SK-N-MC (cell line): ENCODE measurements around the gene INF2.

Source experiments
- DNase-seq: peaks from one replicate; pipeline ENCODE4 v3.0.0-alpha.2; 2011; ENCODE audit warnings: low read depth, low spot score
- H3K27ac ChIP-seq: fragments of 200-600 bp; sonication (generic); 2 replicates; pipeline ENCODE4 v1.5.1; 2016; ENCODE audit warnings: mixed run types
- H3K36me3 ChIP-seq: fragments of 200-600 bp; sonication (generic); 2 replicates; pipeline ENCODE4 v1.6.1; 2017; ENCODE audit warnings: antibody characterized with exemption, low read length, mixed read lengths; ENCODE audit not compliant: insufficient read depth
- H3K4me3 ChIP-seq: fragments of 200-600 bp; sonication (generic); 2 replicates; pipeline ENCODE4 v1.5.1; 2016
- H3K9ac ChIP-seq: fragments of 200-600 bp; sonication (generic); 2 replicates; pipeline ENCODE4 v1.8.0; 2017; ENCODE audit warnings: mixed run types, mixed read lengths; ENCODE audit not compliant: insufficient read length
- H3K9me3 ChIP-seq: fragments of 200-600 bp; sonication (generic); 2 replicates; pipeline ENCODE4 v1.6.1; 2017; ENCODE audit warnings: low read depth, mild to moderate bottlenecking, antibody characterized with exemption, low read length, moderate library complexity, mixed read lengths
- EZH2 ChIP-seq: fragments of 200-600 bp; sonication (generic); IDR thresholded peaks from one replicate; pipeline ENCODE4 v1.6.1; 2017; ENCODE audit warnings: antibody characterized with exemption
- FOXP2 ChIP-seq: optimal IDR thresholded peaks from 2 replicates; pipeline ENCODE3; 2011; ENCODE audit warnings: mild to moderate bottlenecking, moderate library complexity; ENCODE audit not compliant: insufficient read depth; ENCODE audit errors: extremely low read length, control extremely low read depth
- POLR2AphosphoS5 ChIP-seq: IDR thresholded peaks from 2 replicates; pipeline ENCODE4 v1.6.1; 2012; ENCODE audit warnings: mild to moderate bottlenecking, low read depth, low read length, borderline replicate concordance

The INF2 gene

DNA sequence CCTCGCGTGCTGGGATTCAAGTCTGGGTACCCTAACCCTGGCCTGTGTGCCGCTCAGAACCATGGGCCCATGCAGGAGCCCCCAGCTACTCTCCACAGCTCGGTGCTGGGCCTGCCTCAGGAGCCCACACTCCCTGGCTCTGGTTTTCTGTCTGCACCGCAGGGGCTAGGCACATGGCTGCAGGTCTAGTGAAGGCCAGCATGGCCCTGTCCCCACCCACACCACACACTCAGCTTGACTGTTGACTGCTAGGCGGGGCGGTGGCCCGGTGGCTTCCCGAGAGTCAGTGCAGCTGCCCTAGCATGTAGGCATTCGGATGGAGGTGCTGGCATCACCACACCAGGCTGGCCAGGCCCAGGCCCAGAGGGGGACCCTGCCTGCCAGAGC lies 7.9 kb downstream of the INF2 start:
- Histone ChIP-seq H3K9ac (no peak overlapping the region), H3K27ac (no peak overlapping the region), H3K4me3 (no peak overlapping the region), H3K9me3 (no peaks in the 10 kb centered on the region), H3K36me3 (no peaks in the 10 kb centered on the region)
- no peak for TF ChIP-seq FOXP2
- no peak for TF ChIP-seq EZH2
- no peak for TF ChIP-seq POLR2AphosphoS5
- DNase-seq: no peak

DNA sequence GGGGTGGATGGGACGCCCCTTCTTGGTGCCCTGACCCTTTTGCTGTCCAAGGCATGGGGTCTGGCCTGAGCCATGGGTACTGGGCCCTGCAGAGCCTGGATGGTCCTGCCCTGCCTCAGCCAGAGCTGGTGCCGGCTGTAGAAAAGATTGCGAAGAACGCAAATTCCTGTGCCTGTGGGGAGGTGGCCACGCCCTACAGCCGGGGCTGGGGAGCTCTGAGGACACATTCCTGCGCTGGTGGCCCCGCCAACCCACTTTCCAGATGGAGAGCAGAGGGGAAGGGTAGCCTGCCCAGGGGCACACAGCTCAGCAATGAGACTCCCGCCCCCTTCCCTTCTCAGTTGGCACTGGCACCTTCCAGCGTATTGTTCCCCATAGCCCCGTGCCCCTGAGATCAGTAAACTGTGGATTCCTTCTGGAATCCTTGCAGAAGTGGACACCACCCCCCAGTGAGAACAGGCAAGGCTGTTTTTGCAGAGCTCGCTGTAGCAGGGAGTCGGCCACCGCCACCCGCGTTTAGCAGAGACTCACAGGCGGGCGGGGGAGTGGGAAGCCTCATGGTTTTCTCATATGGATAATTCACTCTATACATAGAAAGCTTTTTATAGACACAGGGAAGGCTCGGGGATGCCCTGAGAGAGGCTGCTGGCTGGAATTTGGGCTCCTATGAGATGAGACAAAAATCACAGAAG lies 8.6 kb downstream of the INF2 start:
- H3K9me3 ChIP-seq: no peaks in the 10 kb centered on the region
- no peaks in the 10 kb centered on the region; the same call in 1 of the 2 replicates for H3K36me3 ChIP-seq

DNA sequence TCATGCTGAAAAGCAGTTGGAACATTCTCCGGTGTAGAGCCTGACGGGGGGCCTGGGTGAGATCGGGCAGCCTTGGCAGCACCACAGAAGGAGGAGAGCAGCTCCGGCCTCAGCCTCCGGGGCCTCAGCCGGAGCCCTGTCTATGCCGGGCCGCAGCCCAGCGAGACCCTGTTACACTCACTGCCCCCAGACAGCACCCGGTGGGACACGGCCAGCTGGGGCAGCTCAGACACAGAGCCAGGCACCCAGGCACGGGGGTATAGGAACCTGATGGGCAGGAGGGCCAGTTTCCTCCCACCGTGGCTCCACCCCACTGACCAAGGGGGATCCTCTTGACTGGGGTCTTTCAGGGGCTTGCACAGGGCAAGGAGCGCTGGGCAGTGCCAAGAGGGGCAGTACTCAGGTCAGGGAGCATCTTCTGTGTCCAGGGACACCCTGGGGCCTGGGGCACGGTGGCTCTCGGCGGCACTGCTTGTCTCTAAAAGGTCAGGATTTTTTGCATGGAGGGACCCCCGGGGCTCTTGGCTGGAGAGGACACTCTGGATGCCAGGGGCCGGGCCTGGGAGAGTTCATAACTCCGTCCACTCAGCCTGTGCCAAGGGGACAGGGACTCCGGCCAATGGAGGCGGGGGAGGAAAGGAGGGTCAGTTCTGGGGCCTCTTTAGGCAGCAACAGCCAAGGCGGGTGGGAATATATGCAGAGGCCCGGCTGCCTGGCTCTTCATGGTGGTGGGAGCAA lies 9.4 kb downstream of the INF2 start:
- TF ChIP-seq EZH2 (no peak), FOXP2 (no peak), POLR2AphosphoS5 (no peak)
- DNase-seq: no peak
- Histone ChIP-seq H3K9me3 (no peaks in the 10 kb centered on the region), H3K4me3 (no peak overlapping the region), H3K36me3 (peaks cover 7% of the 10 kb centered on the region; the same call in 1 of the 2 replicates), H3K27ac (no peak overlapping the region), H3K9ac (no peak overlapping the region)

More for the DNA sequence above, 8.6 kb downstream of the INF2 start:
- peak overlapping the region; percentile 62; the same call in 1 of the 2 replicates for H3K27ac ChIP-seq
- H3K9ac ChIP-seq: no peak overlapping the region
- no peak overlapping the region for H3K4me3 ChIP-seq
- no peak for DNase-seq
- TF ChIP-seq POLR2AphosphoS5 (no peak), EZH2 (no peak), FOXP2 (no peak)

DNA sequence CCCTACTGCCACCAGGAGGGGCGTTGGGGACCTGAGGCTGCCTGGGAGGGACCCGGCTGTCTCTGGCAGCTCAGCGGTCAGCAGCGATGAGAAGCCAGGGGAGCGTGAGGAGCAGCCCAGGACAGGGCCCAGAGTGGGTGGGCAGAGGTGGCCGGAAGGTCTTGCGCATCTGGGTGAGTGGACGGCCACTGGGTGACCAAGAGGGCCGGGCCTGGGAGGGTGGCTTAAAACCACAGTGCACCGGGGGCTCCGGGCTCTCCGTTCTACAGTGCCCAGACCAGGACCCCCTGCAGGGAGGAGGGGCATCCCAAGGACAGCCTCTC lies 10.0 kb downstream of the INF2 start:
- no peak for DNase-seq
- TF ChIP-seq POLR2AphosphoS5: no peak
- no peak for TF ChIP-seq EZH2
- no peak for TF ChIP-seq FOXP2
- no peaks in the 10 kb centered on the region for H3K9me3 ChIP-seq
- no peak overlapping the region for H3K4me3 ChIP-seq
- H3K9ac ChIP-seq: no peak overlapping the region
- peaks cover 12% of the 10 kb centered on the region; the same call in 1 of the 2 replicates for H3K36me3 ChIP-seq
- no peak overlapping the region for H3K27ac ChIP-seq

DNA sequence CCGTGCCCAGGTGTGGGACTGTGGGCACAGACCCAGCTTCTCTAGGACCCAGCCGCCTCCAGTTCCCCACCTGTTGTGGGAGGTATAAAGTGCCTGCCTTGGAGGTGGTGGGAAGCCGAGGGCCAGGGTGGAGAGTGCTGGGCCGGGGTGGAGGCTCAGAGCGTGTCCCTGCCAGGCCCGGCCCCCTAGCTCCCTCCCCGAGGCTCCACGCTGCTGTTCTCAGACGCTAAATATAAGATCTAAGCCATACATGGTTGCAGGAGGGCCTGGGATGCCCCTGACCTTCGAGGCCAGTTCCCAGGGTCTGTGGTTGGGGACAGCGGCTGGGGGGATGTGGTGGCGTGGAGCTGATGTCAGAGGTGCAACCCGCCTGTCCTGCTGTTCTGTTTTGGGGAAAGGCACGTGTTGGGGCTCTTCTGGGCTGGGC lies 10.8 kb downstream of the INF2 start:
- no peaks in the 10 kb centered on the region for H3K9me3 ChIP-seq
- no peak overlapping the region for H3K9ac ChIP-seq
- H3K36me3 ChIP-seq: peaks cover 16% of the 10 kb centered on the region; the same call in 1 of the 2 replicates
- no peak overlapping the region for H3K4me3 ChIP-seq
- DNase-seq: no peak
- no peak overlapping the region for H3K27ac ChIP-seq
- TF ChIP-seq POLR2AphosphoS5 (no peak), EZH2 (no peak), FOXP2 (no peak)

DNA sequence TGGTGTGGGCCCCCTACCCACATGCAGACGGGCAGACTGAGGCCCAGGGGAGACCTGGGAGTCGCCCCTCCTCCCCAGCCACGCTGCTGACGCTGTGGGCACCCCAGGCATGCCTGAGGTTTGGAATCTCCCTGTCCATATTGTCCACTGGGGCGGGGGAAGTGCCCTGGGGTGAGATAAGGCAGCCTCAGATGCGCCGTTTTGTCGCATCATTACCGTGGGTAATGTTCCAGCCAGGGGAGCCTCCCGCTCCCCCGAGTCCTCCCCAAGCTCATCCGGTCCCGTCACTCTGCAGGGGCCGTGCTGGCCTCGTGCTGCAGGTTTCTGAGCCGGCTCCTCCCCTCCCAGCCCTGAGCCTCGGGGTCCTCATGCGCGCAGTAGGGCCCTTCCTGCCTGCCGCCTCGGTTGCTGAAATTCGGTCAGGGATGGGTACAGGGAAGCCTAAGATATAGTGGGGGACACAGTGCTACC lies 11.4 kb downstream of the INF2 start:
- TF ChIP-seq FOXP2: no peak
- TF ChIP-seq POLR2AphosphoS5: no peak
- no peak for TF ChIP-seq EZH2
- Histone ChIP-seq H3K4me3 (no peak overlapping the region), H3K9ac (no peak overlapping the region), H3K36me3 (peaks cover 16% of the 10 kb centered on the region; the same call in 1 of the 2 replicates), H3K27ac (no peak overlapping the region), H3K9me3 (no peaks in the 10 kb centered on the region)
- no peak for DNase-seq

DNA sequence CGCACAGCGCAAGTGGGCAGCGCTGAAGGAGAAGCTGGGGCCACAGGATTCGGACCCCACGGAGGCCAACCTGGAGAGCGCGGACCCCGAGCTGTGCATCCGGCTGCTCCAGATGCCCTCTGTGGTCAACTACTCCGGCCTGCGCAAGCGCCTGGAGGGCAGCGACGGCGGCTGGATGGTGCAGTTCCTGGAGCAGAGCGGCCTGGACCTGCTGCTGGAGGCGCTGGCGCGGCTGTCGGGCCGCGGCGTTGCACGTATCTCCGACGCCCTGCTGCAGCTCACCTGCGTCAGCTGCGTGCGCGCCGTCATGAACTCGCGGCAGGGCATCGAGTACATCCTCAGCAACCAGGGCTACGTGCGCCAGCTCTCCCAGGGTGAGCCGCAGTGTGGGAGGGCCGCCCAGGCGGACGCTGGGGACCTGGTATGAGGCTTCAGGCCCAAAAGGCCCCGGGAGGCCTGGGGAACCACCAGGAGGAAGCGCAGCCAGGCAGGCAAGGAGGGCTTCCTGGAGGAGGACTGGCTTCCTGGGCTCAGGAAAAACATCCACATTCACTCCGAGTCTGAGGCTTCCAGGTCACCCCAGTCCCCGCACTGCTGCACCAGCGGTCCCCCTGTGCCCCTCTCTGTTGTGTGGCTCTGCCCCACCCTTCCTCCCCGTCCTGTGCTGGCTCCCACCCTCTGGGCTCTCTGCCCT lies 12.1 kb downstream of the INF2 start:
- DNase-seq: no peak
- no peak overlapping the region for H3K9ac ChIP-seq
- peaks cover 16% of the 10 kb centered on the region; the same call in 1 of the 2 replicates for H3K36me3 ChIP-seq
- no peaks in the 10 kb centered on the region for H3K9me3 ChIP-seq
- no peak overlapping the region for H3K4me3 ChIP-seq
- H3K27ac ChIP-seq: no peak overlapping the region
- TF ChIP-seq EZH2 (no peak), POLR2AphosphoS5 (no peak), FOXP2 (no peak)

DNA sequence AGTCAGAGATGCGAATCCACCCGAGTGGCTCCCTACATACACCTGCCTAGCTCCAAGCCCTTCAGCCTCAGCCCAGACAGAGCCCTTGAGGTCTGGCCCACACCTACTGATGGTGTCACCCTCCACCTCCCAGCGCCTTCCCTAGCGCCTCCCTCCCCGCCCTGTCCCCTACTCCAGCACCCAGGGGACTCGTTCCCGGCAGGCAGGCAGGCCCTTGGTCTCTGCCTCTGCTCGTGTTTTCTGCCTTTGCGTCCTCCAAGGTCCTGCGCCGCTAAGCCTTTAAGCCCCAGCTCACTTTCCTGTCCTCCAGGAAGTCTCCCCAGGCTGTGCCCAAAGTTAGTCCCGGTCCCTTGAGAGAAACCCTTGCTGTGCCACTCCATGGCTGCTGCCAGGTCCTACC lies 12.7 kb downstream of the INF2 start:
- H3K27ac ChIP-seq: no peak overlapping the region
- no peak overlapping the region for H3K4me3 ChIP-seq
- TF ChIP-seq POLR2AphosphoS5 (no peak), EZH2 (no peak), FOXP2 (no peak)
- no peaks in the 10 kb centered on the region for H3K9me3 ChIP-seq
- DNase-seq: no peak
- peaks cover 16% of the 10 kb centered on the region; the same call in 1 of the 2 replicates for H3K36me3 ChIP-seq
- H3K9ac ChIP-seq: no peak overlapping the region
